ENCODE results near the gene NACC2.
A peak's percentile ranks its signal among the peaks of the same experiment; 100 is the strongest.

DNA sequence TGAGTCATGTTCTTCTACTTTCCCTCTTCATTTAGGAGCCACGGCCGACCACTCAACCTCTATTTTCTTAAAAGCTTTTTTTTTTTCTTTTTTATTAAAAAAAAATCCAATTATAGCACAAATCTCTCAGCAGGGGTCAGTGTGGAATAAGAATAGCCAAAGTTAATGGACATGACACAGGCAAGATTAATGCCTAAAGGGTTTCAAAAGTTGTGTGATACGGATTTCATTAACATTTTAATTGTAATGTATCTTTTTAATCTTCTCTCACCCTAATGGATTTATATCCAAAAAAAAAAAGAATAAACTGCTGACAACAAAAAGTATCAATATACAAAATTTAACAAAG is 5.4 kb downstream of the NACC2 start:
- TF ChIP-seq, protein P1, sequence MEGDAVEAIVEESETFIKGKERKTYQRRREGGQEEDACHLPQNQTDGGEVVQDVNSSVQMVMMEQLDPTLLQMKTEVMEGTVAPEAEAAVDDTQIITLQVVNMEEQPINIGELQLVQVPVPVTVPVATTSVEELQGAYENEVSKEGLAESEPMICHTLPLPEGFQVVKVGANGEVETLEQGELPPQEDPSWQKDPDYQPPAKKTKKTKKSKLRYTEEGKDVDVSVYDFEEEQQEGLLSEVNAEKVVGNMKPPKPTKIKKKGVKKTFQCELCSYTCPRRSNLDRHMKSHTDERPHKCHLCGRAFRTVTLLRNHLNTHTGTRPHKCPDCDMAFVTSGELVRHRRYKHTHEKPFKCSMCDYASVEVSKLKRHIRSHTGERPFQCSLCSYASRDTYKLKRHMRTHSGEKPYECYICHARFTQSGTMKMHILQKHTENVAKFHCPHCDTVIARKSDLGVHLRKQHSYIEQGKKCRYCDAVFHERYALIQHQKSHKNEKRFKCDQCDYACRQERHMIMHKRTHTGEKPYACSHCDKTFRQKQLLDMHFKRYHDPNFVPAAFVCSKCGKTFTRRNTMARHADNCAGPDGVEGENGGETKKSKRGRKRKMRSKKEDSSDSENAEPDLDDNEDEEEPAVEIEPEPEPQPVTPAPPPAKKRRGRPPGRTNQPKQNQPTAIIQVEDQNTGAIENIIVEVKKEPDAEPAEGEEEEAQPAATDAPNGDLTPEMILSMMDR (IDR thresholded peaks at IDR 0.05): peak; percentile 54
- TF ChIP-seq ZFX (IDR thresholded peaks at IDR 0.05; ENCODE audit: borderline replicate concordance): no peak

Data from 22Rv1 (cell line).